IMR-90 (cell line): ENCODE data around the gene POLRMT. TPM values are rescaled to one million over a fixed set of nuclear protein-coding genes. Genes with fewer than 3 reads are reported as not detected.

Source experiments
- ATAC-seq: fragments of 200-7000 bp; cut with Tn5 transposase; 2 replicates; pipeline ENCODE4 v1.9.1; 2020; ENCODE audit warnings: low read depth, mild to moderate bottlenecking, moderate library complexity
- BruUV-seq: library from RNA; stranded (reverse); fragments of 400-500 nt; replicated peaks from 2 replicates; lab custom pipeline; 2021; lab: Mats Ljungman, UMichigan
- CTCF ChIA-PET: fragments of 300-600 bp; formaldehyde crosslinking; extraction: SDS; loops from one replicate; lab custom pipeline; 2021; ENCODE audit warnings: antibody characterized with exemption; lab: Yijun Ruan, JAX
- POLR2A ChIA-PET: fragments of 300-600 bp; sonication (Branson Sonifier 250); formaldehyde crosslinking; loops from one replicate; lab custom pipeline; 2022; ENCODE audit warnings: antibody characterized with exemption; ENCODE audit not compliant: unreplicated experiment; lab: Charles Lee
- DNase-seq: peaks from one replicate; pipeline ENCODE4 v3.0.0; 2013
- H2AFZ ChIP-seq: replicated peaks from 2 replicates; pipeline ENCODE3; 2013; ENCODE audit warnings: low read length, mild to moderate bottlenecking; ENCODE audit not compliant: poor library complexity
- H2AK5ac ChIP-seq: 2 replicates; pipeline ENCODE4 v1.6.1; 2013; ENCODE audit warnings: low read depth, low read length, inconsistent platforms
- H2AK9ac ChIP-seq: replicated peaks from 2 replicates; pipeline ENCODE3; 2013; ENCODE audit warnings: mild to moderate bottlenecking, low read depth, low read length, moderate library complexity; ENCODE audit not compliant: poor library complexity
- H2BK120ac ChIP-seq: 2 replicates; pipeline ENCODE4 v1.6.1; 2013; ENCODE audit warnings: low read depth, low read length, inconsistent platforms
- H2BK15ac ChIP-seq: 3 replicates; pipeline ENCODE4 v1.6.1; 2013; ENCODE audit warnings: low read depth, low read length, inconsistent platforms
- H2BK20ac ChIP-seq: 2 replicates; pipeline ENCODE4 v1.6.1; 2013; ENCODE audit warnings: low read depth, mild to moderate bottlenecking, inconsistent platforms, low read length, moderate library complexity
- H2BK5ac ChIP-seq: 2 replicates; pipeline ENCODE4 v1.6.1; 2013; ENCODE audit warnings: mild to moderate bottlenecking, low read depth, low read length, inconsistent platforms; ENCODE audit not compliant: poor library complexity, severe bottlenecking
- H3K14ac ChIP-seq: replicated peaks from 2 replicates; pipeline ENCODE4 v1.6.1; 2013; ENCODE audit warnings: low read depth, low read length, inconsistent platforms
- H3K18ac ChIP-seq: 2 replicates; pipeline ENCODE4 v1.6.1; 2013; ENCODE audit warnings: low read depth, low read length, control low read depth
- H3K23ac ChIP-seq: 2 replicates; pipeline ENCODE4 v1.6.1; 2013; ENCODE audit warnings: low read depth, low read length, inconsistent platforms
- H3K27ac ChIP-seq: 2 replicates; pipeline ENCODE4 v1.5.1; 2013; ENCODE audit warnings: mild to moderate bottlenecking, control low read depth, low read length; ENCODE audit not compliant: insufficient read depth
- H3K27me3 ChIP-seq: 2 replicates; pipeline ENCODE4 v1.6.1; 2013; ENCODE audit warnings: low read length; ENCODE audit not compliant: control insufficient read depth, insufficient read depth
- H3K36me3 ChIP-seq: 2 replicates; pipeline ENCODE4 v1.6.1; 2013; ENCODE audit warnings: low read length, mixed read lengths; ENCODE audit not compliant: control insufficient read depth, insufficient read depth
- H3K4ac ChIP-seq: 2 replicates; pipeline ENCODE4 v1.6.1; 2013; ENCODE audit warnings: low read depth, low read length, inconsistent platforms
- H3K4me1 ChIP-seq: 2 replicates; pipeline ENCODE4 v1.6.1; 2013; ENCODE audit warnings: low read length, mixed read lengths; ENCODE audit not compliant: control insufficient read depth, insufficient read depth
- H3K4me2 ChIP-seq: 2 replicates; pipeline ENCODE4 v1.6.1; 2013; ENCODE audit warnings: low read depth, mild to moderate bottlenecking, control low read depth, low read length, moderate library complexity
- H3K4me3 ChIP-seq: 2 replicates; pipeline ENCODE4 v1.5.1; 2013; ENCODE audit warnings: low read depth, mild to moderate bottlenecking, control low read depth, low read length, moderate library complexity; ENCODE audit not compliant: insufficient read depth
- H3K56ac ChIP-seq: 2 replicates; pipeline ENCODE4 v1.6.1; 2013; ENCODE audit warnings: low read length, inconsistent platforms; ENCODE audit not compliant: insufficient read depth; ENCODE audit errors: extremely low read depth
- H3K79me1 ChIP-seq, 2 experiments: 2 replicates each; pipeline ENCODE4 v1.6.1; 2013; ENCODE audit warnings: low read length in 2 of 2, inconsistent platforms in 1 of 2, low read depth in 1 of 2
- H3K9ac ChIP-seq: 2 replicates; pipeline ENCODE4 v1.6.1; 2013; ENCODE audit warnings: low read depth, low read length, control low read depth
- H3K9me1 ChIP-seq: 2 replicates; pipeline ENCODE4 v1.6.1; 2013; ENCODE audit warnings: low read length, inconsistent platforms; ENCODE audit not compliant: insufficient read depth
- H3K9me3 ChIP-seq: 2 replicates; pipeline ENCODE4 v1.6.1; 2013; ENCODE audit warnings: low read length; ENCODE audit not compliant: control insufficient read depth, insufficient read depth
- H4K20me1 ChIP-seq: 2 replicates; pipeline ENCODE4 v1.6.1; 2013; ENCODE audit warnings: low read length, inconsistent platforms; ENCODE audit not compliant: insufficient read depth
- H4K5ac ChIP-seq: 2 replicates; pipeline ENCODE4 v1.6.1; 2013; ENCODE audit warnings: mild to moderate bottlenecking, low read depth, low read length, control low read depth
- H4K8ac ChIP-seq, 2 experiments: 2 replicates each; pipeline ENCODE4 v1.6.1; 2013; ENCODE audit warnings: low read depth in 2 of 2, low read length in 2 of 2, control low read depth in 1 of 2, inconsistent platforms in 1 of 2
- H4K91ac ChIP-seq: 2 replicates; pipeline ENCODE4 v1.6.1; 2013; ENCODE audit warnings: low read depth, low read length, inconsistent platforms; ENCODE audit not compliant: insufficient read depth
- BHLHE40 ChIP-seq: fragments of 150-350 bp; IDR thresholded peaks from 2 replicates; pipeline ENCODE4 v1.6.1; 2016; ENCODE audit warnings: mild to moderate bottlenecking, low read depth, low read length
- CEBPB ChIP-seq: IDR thresholded peaks from 2 replicates; pipeline ENCODE4 v1.6.1; 2012; ENCODE audit warnings: low read depth, low read length, improper control_type of control experiment
- CHD1 ChIP-seq: IDR thresholded peaks from 2 replicates; pipeline ENCODE4 v1.6.1; 2012; ENCODE audit warnings: low read depth, low read length, improper control_type of control experiment
- FOS ChIP-seq: fragments of 150-350 bp; IDR thresholded peaks from 2 replicates; pipeline ENCODE4 v1.6.1; 2016; ENCODE audit warnings: low read depth, low read length
- MAFK ChIP-seq: IDR thresholded peaks from 2 replicates; pipeline ENCODE4 v1.6.1; 2012; ENCODE audit warnings: low read depth, low read length, improper control_type of control experiment
- MAZ ChIP-seq: IDR thresholded peaks from 2 replicates; pipeline ENCODE4 v1.6.1; 2012; ENCODE audit warnings: low read depth, mild to moderate bottlenecking, low read length, improper control_type of control experiment, moderate library complexity, borderline replicate concordance
- MXI1 ChIP-seq: IDR thresholded peaks from 2 replicates; pipeline ENCODE4 v1.6.1; 2012; ENCODE audit warnings: low read depth, mild to moderate bottlenecking, low read length, moderate library complexity, borderline replicate concordance
- NFE2L2 ChIP-seq: fragments of 150-350 bp; IDR thresholded peaks from 2 replicates; pipeline ENCODE4 v1.6.1; 2016; ENCODE audit warnings: low read depth, mild to moderate bottlenecking, low read length
- POLR2A ChIP-seq: IDR thresholded peaks from 2 replicates; pipeline ENCODE4 v1.6.1; 2012; ENCODE audit warnings: mild to moderate bottlenecking, low read depth, low read length
- RAD21 ChIP-seq: IDR thresholded peaks from 2 replicates; pipeline ENCODE4 v1.6.1; 2012; ENCODE audit warnings: low read length, improper control_type of control experiment
- RCOR1 ChIP-seq: IDR thresholded peaks from 2 replicates; pipeline ENCODE4 v1.6.1; 2012; ENCODE audit warnings: mild to moderate bottlenecking, low read length, improper control_type of control experiment; ENCODE audit not compliant: insufficient replicate concordance
- RFX5 ChIP-seq: IDR thresholded peaks from 2 replicates; pipeline ENCODE4 v1.8.0; 2012; ENCODE audit warnings: low read depth, mild to moderate bottlenecking, low read length, moderate library complexity
- SMC3 ChIP-seq: fragments of 150-350 bp; IDR thresholded peaks from 2 replicates; pipeline ENCODE4 v1.6.1; 2016; ENCODE audit warnings: low read depth, mild to moderate bottlenecking, antibody characterized with exemption, low read length, moderate library complexity
- WGBS, 2 experiments: methylation state at CpG; one replicate each; pipeline versions ENCODE4 v1.1.5 to v1.1.7; 2013; ENCODE audit warnings: missing lambda C conversion rate in 2 of 2; ENCODE audit not compliant: insufficient read length in 1 of 2; ENCODE audit errors: extremely low coverage in 2 of 2; 5-methylcytosine and 5-hydroxymethylcytosine counted together
- dilution Hi-C: fragments of 300-500 bp; cut with HindIII; formaldehyde crosslinking; loops from one replicate; pipeline ENCODE4 v1.14.3; 2018; ENCODE audit warnings: low sequenced_read_pairs; ENCODE audit not compliant: unreplicated experiment
- in situ Hi-C: fragments of 300-500 bp; cut with MboI; formaldehyde crosslinking; loops from 3 replicates; pipeline ENCODE4 v1.14.3; 2019; ENCODE audit warnings: low sequenced_read_pairs, inconsistent platforms, mixed read lengths
- intact Hi-C: fragments of 100-400 bp; cut with micrococcal nuclease; formaldehyde crosslinking; loops from 2 replicates; pipeline ENCODE4 v1.10.0; 2022
- polyA plus RNA-seq, 3 experiments: library from polyadenylated mRNA; depleted of rRNA; stranded (reverse); fragments of >200 nt; gene quantifications; 2 replicates each; pipeline ENCODE4 v1.2.3, GENCODE V29; 2012; ENCODE audit warnings: low replicate concordance in 1 of 3
- total RNA-seq: library from RNA; depleted of rRNA; stranded (reverse); fragments of >200 nt; gene quantifications from 2 replicates; pipeline ENCODE4 v1.2.3, GENCODE V29; 2012
- TF ChIP-seq, protein P1 (sequence below): fragments of 150-350 bp; IDR thresholded peaks from 2 replicates; pipeline ENCODE4 v1.6.1; 2016; ENCODE audit warnings: low read depth, mild to moderate bottlenecking, low read length, moderate library complexity, borderline replicate concordance
- TF ChIP-seq, protein P2 (sequence below): conservative IDR thresholded peaks from 2 replicates; pipeline ENCODE4 v1.5.1; 2012; ENCODE audit warnings: mild to moderate bottlenecking, low read depth, low read length, improper control_type of control experiment
- TF ChIP-seq, protein P3 (sequence below): fragments of 150-350 bp; IDR thresholded peaks from 2 replicates; pipeline ENCODE4 v1.6.1; 2017; ENCODE audit warnings: mild to moderate bottlenecking, antibody characterized with exemption, low read length, low read depth

Gene POLRMT
- total and polyA plus RNA-seq, 2 of the 4 experiments (the other 2 are of a cell fraction): 9.9 to 29.6 TPM

DNA sequence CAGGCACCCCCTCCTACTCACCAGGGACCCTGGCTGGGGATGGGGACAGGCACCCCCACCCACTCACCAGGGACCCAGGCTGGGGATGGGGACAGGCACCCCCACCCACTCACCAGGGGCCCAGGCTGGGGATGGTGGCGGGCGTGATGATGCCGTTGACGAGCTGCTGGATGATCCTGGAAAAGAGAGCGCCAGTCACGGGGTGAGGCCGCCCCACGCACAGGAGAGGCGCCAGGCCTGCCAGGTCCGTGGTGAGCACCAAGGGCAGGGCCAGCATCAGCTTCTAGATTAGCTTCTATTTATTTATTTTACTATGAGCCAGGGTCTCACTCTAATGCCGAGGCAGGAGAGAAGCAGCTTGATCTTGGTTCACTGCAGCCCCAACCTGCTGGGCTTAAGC, 16.8 kb upstream of the POLRMT start:
- POLR2A ChIA-PET: no interaction called here
- H2AFZ ChIP-seq: no peak overlapping the region
- H2BK5ac ChIP-seq: no peak overlapping the region
- intact Hi-C loops (no loop called here), dilution Hi-C loops (no loop called here), in situ Hi-C loops (no loop called here)
- H3K36me3 ChIP-seq: peaks cover 56% of the 10 kb centered on the region
- H3K9me3 ChIP-seq: no peaks in the 10 kb centered on the region
- TF ChIP-seq CHD1 (no peak), POLR2A (no peak), BHLHE40 (no peak), FOS (no peak), CEBPB (no peak), SMC3 (no peak), RFX5 (no peak), RCOR1 (no peak), MXI1 (no peak), RAD21 (no peak), NFE2L2 (no peak), MAFK (no peak), MAZ (no peak)
- TF ChIP-seq, protein P1, sequence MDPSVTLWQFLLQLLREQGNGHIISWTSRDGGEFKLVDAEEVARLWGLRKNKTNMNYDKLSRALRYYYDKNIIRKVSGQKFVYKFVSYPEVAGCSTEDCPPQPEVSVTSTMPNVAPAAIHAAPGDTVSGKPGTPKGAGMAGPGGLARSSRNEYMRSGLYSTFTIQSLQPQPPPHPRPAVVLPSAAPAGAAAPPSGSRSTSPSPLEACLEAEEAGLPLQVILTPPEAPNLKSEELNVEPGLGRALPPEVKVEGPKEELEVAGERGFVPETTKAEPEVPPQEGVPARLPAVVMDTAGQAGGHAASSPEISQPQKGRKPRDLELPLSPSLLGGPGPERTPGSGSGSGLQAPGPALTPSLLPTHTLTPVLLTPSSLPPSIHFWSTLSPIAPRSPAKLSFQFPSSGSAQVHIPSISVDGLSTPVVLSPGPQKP: no peak
- TF ChIP-seq, protein P2, sequence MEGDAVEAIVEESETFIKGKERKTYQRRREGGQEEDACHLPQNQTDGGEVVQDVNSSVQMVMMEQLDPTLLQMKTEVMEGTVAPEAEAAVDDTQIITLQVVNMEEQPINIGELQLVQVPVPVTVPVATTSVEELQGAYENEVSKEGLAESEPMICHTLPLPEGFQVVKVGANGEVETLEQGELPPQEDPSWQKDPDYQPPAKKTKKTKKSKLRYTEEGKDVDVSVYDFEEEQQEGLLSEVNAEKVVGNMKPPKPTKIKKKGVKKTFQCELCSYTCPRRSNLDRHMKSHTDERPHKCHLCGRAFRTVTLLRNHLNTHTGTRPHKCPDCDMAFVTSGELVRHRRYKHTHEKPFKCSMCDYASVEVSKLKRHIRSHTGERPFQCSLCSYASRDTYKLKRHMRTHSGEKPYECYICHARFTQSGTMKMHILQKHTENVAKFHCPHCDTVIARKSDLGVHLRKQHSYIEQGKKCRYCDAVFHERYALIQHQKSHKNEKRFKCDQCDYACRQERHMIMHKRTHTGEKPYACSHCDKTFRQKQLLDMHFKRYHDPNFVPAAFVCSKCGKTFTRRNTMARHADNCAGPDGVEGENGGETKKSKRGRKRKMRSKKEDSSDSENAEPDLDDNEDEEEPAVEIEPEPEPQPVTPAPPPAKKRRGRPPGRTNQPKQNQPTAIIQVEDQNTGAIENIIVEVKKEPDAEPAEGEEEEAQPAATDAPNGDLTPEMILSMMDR: no peak
- TF ChIP-seq, protein P3, sequence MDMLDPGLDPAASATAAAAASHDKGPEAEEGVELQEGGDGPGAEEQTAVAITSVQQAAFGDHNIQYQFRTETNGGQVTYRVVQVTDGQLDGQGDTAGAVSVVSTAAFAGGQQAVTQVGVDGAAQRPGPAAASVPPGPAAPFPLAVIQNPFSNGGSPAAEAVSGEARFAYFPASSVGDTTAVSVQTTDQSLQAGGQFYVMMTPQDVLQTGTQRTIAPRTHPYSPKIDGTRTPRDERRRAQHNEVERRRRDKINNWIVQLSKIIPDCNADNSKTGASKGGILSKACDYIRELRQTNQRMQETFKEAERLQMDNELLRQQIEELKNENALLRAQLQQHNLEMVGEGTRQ: no peak
- CTCF ChIA-PET: no interaction called here
- no peak overlapping the region for H3K14ac ChIP-seq
- H3K27ac ChIP-seq: no peak overlapping the region
- no peak overlapping the region for H3K56ac ChIP-seq
- no peak overlapping the region for H3K4ac ChIP-seq
- H4K20me1 ChIP-seq: peaks cover 35% of the 10 kb centered on the region
- H3K4me3 ChIP-seq: no peak overlapping the region
- no peak overlapping the region for H3K4me2 ChIP-seq
- H2BK20ac ChIP-seq: no peak overlapping the region
- no peak overlapping the region for H2AK5ac ChIP-seq
- no peak overlapping the region for H4K5ac ChIP-seq
- H2AK9ac ChIP-seq: no peak overlapping the region
- H3K79me1 ChIP-seq: peaks cover 0 to 21% of the 10 kb centered on the region in 2 experiments; a peak in 3 of 4 replicates
- no TSS peak for BruUV-seq
- H3K9ac ChIP-seq: no peak overlapping the region
- no peak overlapping the region for H4K91ac ChIP-seq
- no peaks in the 10 kb centered on the region for H3K27me3 ChIP-seq
- no CpG with 5 or more reads among the region's 11 CpGs for WGBS, 2 experiments
- ATAC-seq (no peak), DNase-seq (no peak)
- H3K23ac ChIP-seq: no peak overlapping the region
- H2BK15ac ChIP-seq: no peak overlapping the region
- no peaks in the 10 kb centered on the region for H3K4me1 ChIP-seq
- H3K18ac ChIP-seq: no peak overlapping the region
- H4K8ac ChIP-seq: no peak overlapping the region
- H2BK120ac ChIP-seq: no peak overlapping the region
- H3K9me1 ChIP-seq: no peaks in the 10 kb centered on the region
